SK-N-SH (cell line): Measurements from ENCODE around the gene LCE5A. TPM values are rescaled to one million over a fixed set of nuclear protein-coding genes. Genes with fewer than 3 reads are reported as not detected.

Experiments
- CTCF ChIA-PET: fragments of 300-600, 350-600 bp; formaldehyde crosslinking; extraction: SDS; loops from one replicate; lab custom pipeline; 2021; lab: Yijun Ruan, JAX
- POLR2A ChIA-PET: fragments of 350-600 bp; sonication (Branson Sonifier 250); formaldehyde crosslinking; extraction: SDS; loops from one replicate; lab custom pipeline; 2020; ENCODE audit warnings: antibody characterized with exemption, inconsistent platforms; lab: Yijun Ruan, JAX
- DNase-seq: peaks from one replicate; pipeline ENCODE4 v3.0.0; 2012
- H2AFZ ChIP-seq: fragments of 200-600 bp; sonication (generic); 2 replicates; pipeline ENCODE4 v1.8.1; 2016; ENCODE audit warnings: antibody characterized with exemption, mild to moderate bottlenecking, low read depth
- H3F3A ChIP-seq: fragments of 200-600 bp; sonication (generic); replicated peaks from 2 replicates; pipeline ENCODE3; 2016; ENCODE audit warnings: antibody characterized with exemption, mild to moderate bottlenecking; ENCODE audit not compliant: insufficient read depth
- H3K27ac ChIP-seq, 2 experiments: fragments of 200-500 bp in 1 of 2; fragments of 200-600 bp in 1 of 2; sonication (Bioruptor generic) in 1 of 2; sonication (generic), shearing (Covaris generic) in 1 of 2; 2 replicates each; pipeline versions ENCODE4 v1.5.1 to v1.6.1; 2014 to 2016; ENCODE audit warnings: low read depth in 2 of 2, inconsistent platforms in 1 of 2, low read length in 1 of 2, mild to moderate bottlenecking in 1 of 2, mixed read lengths in 1 of 2
- H3K27me3 ChIP-seq: fragments of 200-600 bp; sonication (generic), shearing (Covaris generic); 2 replicates; pipeline ENCODE4 v1.6.1; 2016; ENCODE audit warnings: mixed run types; ENCODE audit not compliant: insufficient read depth
- H3K36me3 ChIP-seq, 2 experiments: fragments of 200-500 bp in 1 of 2; fragments of 200-600 bp in 1 of 2; sonication (Bioruptor generic) in 1 of 2; sonication (generic) in 1 of 2; replicated peaks in 1 of 2; 2 replicates each; pipeline versions ENCODE3 to v1.5.1; 2014 to 2016; ENCODE audit warnings: low read length in 1 of 2, mild to moderate bottlenecking in 1 of 2; ENCODE audit not compliant: insufficient read depth in 2 of 2, control insufficient read depth in 1 of 2
- H3K4me1 ChIP-seq, 2 experiments: fragments of 200-500 bp in 1 of 2; fragments of 200-600 bp in 1 of 2; sonication (Bioruptor generic) in 1 of 2; sonication (generic), shearing (Covaris generic) in 1 of 2; 2 replicates each; pipeline versions ENCODE4 v1.5.1 to v1.6.1; 2014 to 2016; ENCODE audit warnings: low read depth in 1 of 2, low read length in 1 of 2, mixed run types in 1 of 2; ENCODE audit not compliant: insufficient read depth in 2 of 2, control insufficient read depth in 1 of 2
- H3K4me2 ChIP-seq: fragments of 200-600 bp; sonication (generic), shearing (Covaris generic); 2 replicates; pipeline ENCODE4 v1.6.1; 2017; ENCODE audit warnings: mixed run types
- H3K4me3 ChIP-seq, 2 experiments: fragments of 200-500 bp in 1 of 2; fragments of 200-600 bp in 1 of 2; sonication (Bioruptor generic) in 1 of 2; sonication (generic), shearing (Covaris generic) in 1 of 2; 2 replicates each; pipeline versions ENCODE4 v1.5.1 to v1.8.1; 2014 to 2016; ENCODE audit warnings: low read depth in 2 of 2, inconsistent platforms in 1 of 2, low read length in 1 of 2, mild to moderate bottlenecking in 1 of 2, mixed read lengths in 1 of 2, moderate library complexity in 1 of 2
- H3K79me2 ChIP-seq: fragments of 200-600 bp; sonication (generic); 2 replicates; pipeline ENCODE4 v1.8.1; 2017; ENCODE audit warnings: mild to moderate bottlenecking; ENCODE audit not compliant: insufficient read depth
- H3K9ac ChIP-seq: fragments of 200-600 bp; sonication (generic); 2 replicates; pipeline ENCODE4 v1.6.1; 2017; ENCODE audit warnings: mixed run types
- H3K9me2 ChIP-seq: fragments of 200-600 bp; sonication (generic); 2 replicates; pipeline ENCODE4 v1.6.1; 2017; ENCODE audit warnings: mixed run types
- H3K9me3 ChIP-seq: fragments of 200-600 bp; sonication (generic); 2 replicates; pipeline ENCODE4 v1.6.1; 2017; ENCODE audit warnings: mixed run types, mild to moderate bottlenecking, moderate library complexity
- H4K20me1 ChIP-seq: fragments of 200-600 bp; sonication (generic); 2 replicates; pipeline ENCODE4 v1.6.1; 2017; ENCODE audit warnings: mild to moderate bottlenecking, mixed run types; ENCODE audit not compliant: insufficient read depth
- CTCF ChIP-seq: fragments of 200-600 bp; sonication (generic); IDR thresholded peaks from 2 replicates; pipeline ENCODE4 v1.6.1; 2017; ENCODE audit warnings: antibody characterized with exemption, mild to moderate bottlenecking, moderate library complexity
- ELF1 ChIP-seq: IDR thresholded peaks from 2 replicates; pipeline ENCODE4 v1.4.0; 2012
- GABPA ChIP-seq: IDR thresholded peaks from 2 replicates; pipeline ENCODE4 v1.4.0; 2012; ENCODE audit warnings: low read depth, mild to moderate bottlenecking
- NRF1 ChIP-seq: IDR thresholded peaks from 2 replicates; pipeline ENCODE4 v1.6.1; 2012; ENCODE audit warnings: low read depth, mild to moderate bottlenecking, low read length
- RAD21 ChIP-seq: IDR thresholded peaks from 2 replicates; pipeline ENCODE4 v1.6.1; 2012; ENCODE audit warnings: mild to moderate bottlenecking, low read length
- TCF12 ChIP-seq: IDR thresholded peaks from 2 replicates; pipeline ENCODE4 v1.4.0; 2012
- USF1 ChIP-seq: IDR thresholded peaks from 2 replicates; pipeline ENCODE4 v1.4.0; 2012; ENCODE audit warnings: low read depth, borderline replicate concordance
- USF2 ChIP-seq: fragments of 150-350 bp; IDR thresholded peaks from 2 replicates; pipeline ENCODE4 v1.6.1; 2017; ENCODE audit warnings: antibody characterized with exemption, low read length, low read depth, borderline replicate concordance
- WGBS: methylation state at CpG from one replicate; pipeline ENCODE4 v1.1.6; 2017; ENCODE audit warnings: low lambda C conversion rate; 5-methylcytosine and 5-hydroxymethylcytosine counted together
- polyA plus RNA-seq, 3 experiments: library from polyadenylated mRNA; depleted of rRNA; stranded (reverse); fragments of >200 nt; gene quantifications; 2 replicates each; pipeline ENCODE4 v1.2.3, GENCODE V29; 2012

Gene LCE5A
- polyA plus RNA-seq, 1 of the 3 experiments (the other 2 are of a cell fraction), result not detected

- TF ChIP-seq NRF1, result no peak
- no peak for TF ChIP-seq GABPA
Observed at GRCh38 chr1:152481869-152482664, 28.5 kb upstream of the LCE5A start (continued).

GRCh38 chr1:152486400-152487006 is 24.1 kb upstream of the LCE5A start:
- DNase-seq, result peak; percentile 24
- POLR2A ChIA-PET, result no interaction called here
- CTCF ChIA-PET, result interaction anchor here (0.9 to 1.0 kb wide), 2 partner anchors 13 to 414 kb away, joined by 4 read pairs; no protein-coding TSS in a partner anchor

More at GRCh38 chr1:152486400-152487006, 24.1 kb upstream of the LCE5A start:
- H4K20me1 ChIP-seq, result no peaks in the 10 kb centered on the region
- H3K27me3 ChIP-seq, result peaks cover 27% of the 10 kb centered on the region; the same call in 1 of the 2 replicates
- no peaks in the 10 kb centered on the region for H3K79me2 ChIP-seq
- H3K9ac ChIP-seq, result no peak overlapping the region
- no peak overlapping the region for H2AFZ ChIP-seq
- H3K4me3 ChIP-seq, result no peak overlapping the region
- no peaks in the 10 kb centered on the region for H3K9me2 ChIP-seq
- no peaks in the 10 kb centered on the region for H3K4me1 ChIP-seq
- no peak for TF ChIP-seq USF2
- peak; percentile 52 for TF ChIP-seq CTCF
- TF ChIP-seq RAD21, result 0 out of 2 replicates have a peak, but pooled peaks have one; percentile 11
- no peak for TF ChIP-seq TCF12
- TF ChIP-seq ELF1, result no peak
- no peak for TF ChIP-seq USF1
- 22% methylated on average over 3 of the region's 3 CpGs for WGBS
- no peak overlapping the region for H3K4me2 ChIP-seq
- no peaks in the 10 kb centered on the region for H3K36me3 ChIP-seq
- no peak overlapping the region for H3K27ac ChIP-seq
- no peaks in the 10 kb centered on the region for H3K9me3 ChIP-seq
- H3F3A ChIP-seq, result no peaks in the 10 kb centered on the region
